ENCODE results near the gene VPS13D.

Gene VPS13D

GRCh38 chr1:12197483-12197880 is 32.3 kb upstream of the VPS13D start:
- Histone ChIP-seq H3K36me3 (ENCODE audit: control insufficient read depth in 1 of 2, insufficient read depth in 2 of 2, low read length in 2 of 2) (peaks cover 18 to 57% of the 10 kb centered on the region in 2 donors), H3K9me3 (ENCODE audit: control insufficient read depth in 1 of 2, low read length in 2 of 2) (no peaks in the 10 kb centered on the region), H3K4me1 (ENCODE audit: control insufficient read depth in 1 of 2, insufficient read depth in 2 of 2, low read length in 2 of 2) (no peaks in the 10 kb centered on the region), H3K27ac (ENCODE audit: low read depth, low read length) (no peak overlapping the region), H3K27me3 (ENCODE audit: control insufficient read depth in 1 of 2, insufficient read depth in 2 of 2, low read length in 2 of 2) (no peaks in the 10 kb centered on the region), H3K4me3 (ENCODE audit: low read depth in 1 of 2, low read length in 2 of 2) (no peak overlapping the region), H3K9ac (ENCODE audit: low read depth in 1 of 2, low read length in 2 of 2) (no peak overlapping the region)

- H3K9me3 ChIP-seq (ENCODE audit: control insufficient read depth in 1 of 2, low read length in 2 of 2) = no peaks in the 10 kb centered on the region
- no peak overlapping the region for H3K27ac ChIP-seq (ENCODE audit: low read depth, low read length)
- no peaks in the 10 kb centered on the region for H3K27me3 ChIP-seq (ENCODE audit: control insufficient read depth in 1 of 2, insufficient read depth in 2 of 2, low read length in 2 of 2)
- no peak overlapping the region for H3K4me3 ChIP-seq (ENCODE audit: low read depth in 1 of 2, low read length in 2 of 2)
- no peak overlapping the region for H3K9ac ChIP-seq (ENCODE audit: low read depth in 1 of 2, low read length in 2 of 2)
- peaks cover 12 to 50% of the 10 kb centered on the region in 2 donors for H3K36me3 ChIP-seq (ENCODE audit: control insufficient read depth in 1 of 2, insufficient read depth in 2 of 2, low read length in 2 of 2)
- H3K4me1 ChIP-seq (ENCODE audit: control insufficient read depth in 1 of 2, insufficient read depth in 2 of 2, low read length in 2 of 2) = no peaks in the 10 kb centered on the region
Observed at GRCh38 chr1:12200208-12200607, 29.6 kb upstream of the VPS13D start.

GRCh38 chr1:12201352-12202189 is 28.3 kb upstream of the VPS13D start:
- Histone ChIP-seq H3K27me3 (ENCODE audit: control insufficient read depth in 1 of 2, insufficient read depth in 2 of 2, low read length in 2 of 2) (no peaks in the 10 kb centered on the region), H3K36me3 (ENCODE audit: control insufficient read depth in 1 of 2, insufficient read depth in 2 of 2, low read length in 2 of 2) (peaks cover 12 to 43% of the 10 kb centered on the region in 2 donors), H3K4me3 (ENCODE audit: low read depth in 1 of 2, low read length in 2 of 2) (no peak overlapping the region), H3K9me3 (ENCODE audit: control insufficient read depth in 1 of 2, low read length in 2 of 2) (no peaks in the 10 kb centered on the region), H3K4me1 (ENCODE audit: control insufficient read depth in 1 of 2, insufficient read depth in 2 of 2, low read length in 2 of 2) (no peaks in the 10 kb centered on the region), H3K9ac (ENCODE audit: low read depth in 1 of 2, low read length in 2 of 2) (no peak overlapping the region), H3K27ac (ENCODE audit: low read depth, low read length) (no peak overlapping the region)

- no peak overlapping the region for H3K4me3 ChIP-seq (ENCODE audit: low read depth in 1 of 2, low read length in 2 of 2)
- no peaks in the 10 kb centered on the region for H3K4me1 ChIP-seq (ENCODE audit: control insufficient read depth in 1 of 2, insufficient read depth in 2 of 2, low read length in 2 of 2)
- H3K9me3 ChIP-seq (ENCODE audit: control insufficient read depth in 1 of 2, low read length in 2 of 2) = no peaks in the 10 kb centered on the region
- H3K9ac ChIP-seq (ENCODE audit: low read depth in 1 of 2, low read length in 2 of 2) = no peak overlapping the region
- H3K36me3 ChIP-seq (ENCODE audit: control insufficient read depth in 1 of 2, insufficient read depth in 2 of 2, low read length in 2 of 2) = peaks cover 15 to 45% of the 10 kb centered on the region in 2 donors
- no peaks in the 10 kb centered on the region for H3K27me3 ChIP-seq (ENCODE audit: control insufficient read depth in 1 of 2, insufficient read depth in 2 of 2, low read length in 2 of 2)
- H3K27ac ChIP-seq (ENCODE audit: low read depth, low read length) = no peak overlapping the region
Observed at GRCh38 chr1:12202190-12202497, 27.7 kb upstream of the VPS13D start.

DNA sequence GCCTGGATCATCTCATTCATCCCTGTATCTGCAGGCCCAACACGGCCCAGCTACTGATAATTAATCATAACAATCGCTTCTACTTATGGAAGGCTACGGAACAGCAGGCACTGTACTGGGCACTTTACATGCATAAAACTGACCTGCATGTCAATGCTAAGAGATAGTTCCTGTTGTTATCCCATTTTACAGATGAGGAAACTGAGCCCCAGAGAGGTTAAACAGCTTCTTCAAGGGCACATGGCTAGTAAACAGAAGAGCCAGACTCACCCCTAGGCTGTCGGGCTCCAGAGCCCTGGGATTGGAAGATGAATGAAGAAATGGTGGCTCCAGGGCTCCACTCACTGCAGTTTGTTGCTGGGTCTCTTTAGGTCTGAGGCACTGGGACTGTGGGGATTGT is 27.3 kb upstream of the VPS13D start:
- H3K27me3 ChIP-seq (ENCODE audit: control insufficient read depth in 1 of 2, insufficient read depth in 2 of 2, low read length in 2 of 2) = no peaks in the 10 kb centered on the region
- H3K27ac ChIP-seq (ENCODE audit: low read depth, low read length) = no peak overlapping the region
- no peaks in the 10 kb centered on the region for H3K4me1 ChIP-seq (ENCODE audit: control insufficient read depth in 1 of 2, insufficient read depth in 2 of 2, low read length in 2 of 2)
- no peaks in the 10 kb centered on the region for H3K9me3 ChIP-seq (ENCODE audit: control insufficient read depth in 1 of 2, low read length in 2 of 2)
- no peak overlapping the region for H3K4me3 ChIP-seq (ENCODE audit: low read depth in 1 of 2, low read length in 2 of 2)
- H3K9ac ChIP-seq (ENCODE audit: low read depth in 1 of 2, low read length in 2 of 2) = no peak overlapping the region
- peaks cover 20 to 45% of the 10 kb centered on the region in 2 donors for H3K36me3 ChIP-seq (ENCODE audit: control insufficient read depth in 1 of 2, insufficient read depth in 2 of 2, low read length in 2 of 2)

DNA sequence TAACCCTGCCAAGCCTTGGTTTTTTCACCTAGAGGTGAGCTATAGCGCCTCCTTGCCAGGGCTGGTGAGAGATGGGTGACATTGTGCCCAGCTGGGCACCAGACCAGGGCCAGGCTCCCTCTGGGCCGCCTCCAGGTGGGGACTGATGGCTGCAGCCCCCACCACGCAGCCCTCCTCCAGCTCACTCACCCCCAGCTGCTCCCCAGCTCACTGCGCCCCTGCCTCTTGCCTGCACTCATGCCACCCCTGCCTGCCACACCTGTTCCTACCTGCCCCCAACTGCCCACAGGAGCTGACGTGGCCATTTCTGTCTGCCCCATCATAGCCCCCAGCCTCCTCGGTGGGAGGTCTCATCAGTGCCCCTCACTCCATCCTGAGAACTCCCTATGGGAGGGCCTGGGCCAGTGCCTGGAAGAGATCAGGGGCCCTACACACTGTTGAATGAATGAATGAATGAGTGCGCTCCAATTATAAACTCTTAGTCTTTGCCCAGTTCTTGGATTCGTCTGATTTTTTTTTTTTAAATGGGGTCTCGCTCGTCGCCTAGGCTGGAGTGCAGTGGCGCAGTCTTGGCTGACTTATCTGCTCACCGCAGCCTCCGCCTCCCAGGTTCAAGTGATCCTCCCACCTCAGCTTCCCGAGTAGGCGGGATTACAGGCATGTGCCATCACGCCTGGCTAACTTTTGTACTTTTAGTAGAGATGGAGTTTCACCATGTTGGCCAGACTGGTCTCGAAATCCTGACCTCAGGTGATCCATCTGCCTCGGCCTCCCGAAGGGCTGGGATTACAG is 26.4 kb upstream of the VPS13D start:
- Histone ChIP-seq H3K9ac (ENCODE audit: low read depth in 1 of 2, low read length in 2 of 2) (no peak overlapping the region), H3K36me3 (ENCODE audit: control insufficient read depth in 1 of 2, insufficient read depth in 2 of 2, low read length in 2 of 2) (peaks cover 16 to 41% of the 10 kb centered on the region in 2 donors), H3K9me3 (ENCODE audit: control insufficient read depth in 1 of 2, low read length in 2 of 2) (no peaks in the 10 kb centered on the region), H3K4me1 (ENCODE audit: control insufficient read depth in 1 of 2, insufficient read depth in 2 of 2, low read length in 2 of 2) (no peaks in the 10 kb centered on the region), H3K27ac (ENCODE audit: low read depth, low read length) (no peak overlapping the region), H3K4me3 (ENCODE audit: low read depth in 1 of 2, low read length in 2 of 2) (no peak overlapping the region), H3K27me3 (ENCODE audit: control insufficient read depth in 1 of 2, insufficient read depth in 2 of 2, low read length in 2 of 2) (no peaks in the 10 kb centered on the region)

GRCh38 chr1:12204140-12204539 is 25.7 kb upstream of the VPS13D start:
- Histone ChIP-seq H3K4me1 (ENCODE audit: control insufficient read depth in 1 of 2, insufficient read depth in 2 of 2, low read length in 2 of 2) (peaks cover 0 to 2% of the 10 kb centered on the region in 2 donors), H3K4me3 (ENCODE audit: low read depth in 1 of 2, low read length in 2 of 2) (no peak overlapping the region), H3K27me3 (ENCODE audit: control insufficient read depth in 1 of 2, insufficient read depth in 2 of 2, low read length in 2 of 2) (no peaks in the 10 kb centered on the region), H3K9ac (ENCODE audit: low read depth in 1 of 2, low read length in 2 of 2) (no peak overlapping the region), H3K9me3 (ENCODE audit: control insufficient read depth in 1 of 2, low read length in 2 of 2) (no peaks in the 10 kb centered on the region), H3K27ac (ENCODE audit: low read depth, low read length) (no peak overlapping the region), H3K36me3 (ENCODE audit: control insufficient read depth in 1 of 2, insufficient read depth in 2 of 2, low read length in 2 of 2) (peaks cover 16 to 41% of the 10 kb centered on the region in 2 donors)

DNA sequence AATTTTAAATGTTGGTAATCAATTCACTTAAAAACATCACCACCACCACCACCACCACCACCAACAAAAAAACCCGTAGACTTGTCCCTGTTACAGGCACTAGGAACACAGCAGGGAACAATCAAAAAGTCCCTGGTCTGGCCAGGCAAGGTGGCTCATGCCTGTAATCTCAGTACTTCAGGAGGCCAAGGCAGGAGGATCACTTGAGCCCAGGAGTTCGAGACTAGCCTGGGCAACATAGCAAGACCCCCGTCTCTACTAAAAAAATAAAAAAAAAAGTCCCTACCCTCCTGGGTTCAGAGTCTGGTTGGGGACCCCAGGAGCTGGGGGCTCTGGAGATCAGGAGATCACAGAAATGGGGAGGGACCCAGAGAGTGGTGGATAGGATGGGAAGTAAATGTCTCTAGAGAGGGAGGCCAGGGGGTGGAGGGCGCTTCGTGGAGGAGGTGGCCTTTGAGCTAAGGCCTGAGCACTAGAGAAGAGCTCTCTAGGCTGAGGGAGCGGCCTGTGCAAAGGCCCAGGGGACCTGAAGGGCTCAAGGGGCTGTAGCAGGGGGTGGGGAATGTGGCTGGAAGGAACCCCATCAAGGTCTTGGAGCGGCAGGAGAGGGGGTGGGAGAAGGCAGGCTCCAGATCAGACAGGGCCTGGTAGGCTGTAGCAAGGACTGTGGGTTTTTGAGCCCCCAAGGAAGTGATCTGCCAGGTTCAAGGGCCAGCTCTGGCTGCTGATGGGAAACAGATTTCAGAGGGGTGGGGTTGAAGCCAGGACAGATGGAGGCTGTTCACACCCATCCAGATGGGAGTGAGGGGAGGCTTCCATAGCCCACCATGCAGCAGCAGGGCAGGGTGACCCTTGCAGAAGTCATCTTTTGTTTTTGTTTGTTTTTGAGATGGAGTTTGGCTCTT is 24.8 kb upstream of the VPS13D start:
- no peaks in the 10 kb centered on the region for H3K9me3 ChIP-seq (ENCODE audit: control insufficient read depth in 1 of 2, low read length in 2 of 2)
- no peaks in the 10 kb centered on the region for H3K27me3 ChIP-seq (ENCODE audit: control insufficient read depth in 1 of 2, insufficient read depth in 2 of 2, low read length in 2 of 2)
- H3K4me1 ChIP-seq (ENCODE audit: control insufficient read depth in 1 of 2, insufficient read depth in 2 of 2, low read length in 2 of 2) = peaks cover 0 to 5% of the 10 kb centered on the region in 2 donors
- H3K9ac ChIP-seq (ENCODE audit: low read depth in 1 of 2, low read length in 2 of 2) = no peak overlapping the region
- H3K27ac ChIP-seq (ENCODE audit: low read depth, low read length) = no peak overlapping the region
- H3K36me3 ChIP-seq (ENCODE audit: control insufficient read depth in 1 of 2, insufficient read depth in 2 of 2, low read length in 2 of 2) = peaks cover 16 to 36% of the 10 kb centered on the region in 2 donors
- H3K4me3 ChIP-seq (ENCODE audit: low read depth in 1 of 2, low read length in 2 of 2) = no peak overlapping the region

GRCh38 chr1:12206238-12206637 is 23.6 kb upstream of the VPS13D start:
- Histone ChIP-seq H3K36me3 (ENCODE audit: control insufficient read depth in 1 of 2, insufficient read depth in 2 of 2, low read length in 2 of 2) (peaks cover 16 to 36% of the 10 kb centered on the region in 2 donors), H3K4me3 (ENCODE audit: low read depth in 1 of 2, low read length in 2 of 2) (no peak overlapping the region), H3K4me1 (ENCODE audit: control insufficient read depth in 1 of 2, insufficient read depth in 2 of 2, low read length in 2 of 2) (peaks cover 4 to 10% of the 10 kb centered on the region in 2 donors), H3K9ac (ENCODE audit: low read depth in 1 of 2, low read length in 2 of 2) (no peak overlapping the region), H3K27me3 (ENCODE audit: control insufficient read depth in 1 of 2, insufficient read depth in 2 of 2, low read length in 2 of 2) (no peaks in the 10 kb centered on the region), H3K9me3 (ENCODE audit: control insufficient read depth in 1 of 2, low read length in 2 of 2) (no peaks in the 10 kb centered on the region), H3K27ac (ENCODE audit: low read depth, low read length) (no peak overlapping the region)
